IPS-15b (cell line): Measurements from ENCODE around the gene CROCC.
"Not testable (repeated sequence)": the region's sequence is repeated elsewhere in the genome, so short reads cannot be mapped to it uniquely, and the experiment has no call there.

Experiments
- H3K27me3 ChIP-seq: one replicate; pipeline ENCODE4 v1.6.1; 2013; ENCODE audit warnings: low read length; ENCODE audit not compliant: control insufficient read depth, insufficient read depth
- H3K36me3 ChIP-seq: one replicate; pipeline ENCODE4 v1.6.1; 2013; ENCODE audit warnings: low read length; ENCODE audit not compliant: control insufficient read depth, insufficient read depth
- H3K4me1 ChIP-seq: one replicate; pipeline ENCODE4 v1.6.1; 2013; ENCODE audit warnings: mild to moderate bottlenecking, low read length; ENCODE audit not compliant: control insufficient read depth, insufficient read depth
- H3K4me3 ChIP-seq: one replicate; pipeline ENCODE4 v1.5.1; 2013; ENCODE audit warnings: low read depth, low read length
- H3K9ac ChIP-seq: one replicate; pipeline ENCODE4 v1.6.1; 2013; ENCODE audit warnings: low read depth, mild to moderate bottlenecking, low read length
- H3K9me3 ChIP-seq: one replicate; pipeline ENCODE4 v1.6.1; 2013; ENCODE audit warnings: mild to moderate bottlenecking, low read length; ENCODE audit not compliant: control insufficient read depth, insufficient read depth

CROCC gene

DNA sequence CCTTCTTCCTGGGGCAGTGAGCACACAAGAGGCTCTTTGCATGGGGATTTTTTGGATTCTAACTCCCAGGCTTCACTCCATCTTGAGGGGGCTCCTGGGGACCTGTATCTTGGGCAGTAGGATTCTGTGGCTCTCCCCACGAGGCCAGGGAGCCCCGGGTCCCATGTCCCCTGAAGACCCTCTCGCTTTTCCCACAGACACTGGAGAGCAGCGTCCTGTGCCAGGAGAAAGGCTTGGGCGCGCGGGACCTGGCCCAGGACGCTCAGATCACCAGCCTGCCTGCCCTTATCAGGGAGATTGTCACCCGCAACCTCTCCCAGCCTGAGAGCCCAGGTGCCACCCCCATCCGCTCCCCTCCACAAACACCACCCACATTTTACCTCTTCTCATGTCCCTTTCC lies 735 bp downstream of the CROCC start:
- H3K27me3 ChIP-seq: no peaks in the 10 kb centered on the region
- no peaks in the 10 kb centered on the region for H3K9me3 ChIP-seq
- peaks cover 5% of the 10 kb centered on the region for H3K4me1 ChIP-seq
- peak overlapping the region; percentile 66 for H3K4me3 ChIP-seq
- H3K36me3 ChIP-seq: peaks cover 5% of the 10 kb centered on the region
- peak overlapping the region; percentile 54 for H3K9ac ChIP-seq

DNA sequence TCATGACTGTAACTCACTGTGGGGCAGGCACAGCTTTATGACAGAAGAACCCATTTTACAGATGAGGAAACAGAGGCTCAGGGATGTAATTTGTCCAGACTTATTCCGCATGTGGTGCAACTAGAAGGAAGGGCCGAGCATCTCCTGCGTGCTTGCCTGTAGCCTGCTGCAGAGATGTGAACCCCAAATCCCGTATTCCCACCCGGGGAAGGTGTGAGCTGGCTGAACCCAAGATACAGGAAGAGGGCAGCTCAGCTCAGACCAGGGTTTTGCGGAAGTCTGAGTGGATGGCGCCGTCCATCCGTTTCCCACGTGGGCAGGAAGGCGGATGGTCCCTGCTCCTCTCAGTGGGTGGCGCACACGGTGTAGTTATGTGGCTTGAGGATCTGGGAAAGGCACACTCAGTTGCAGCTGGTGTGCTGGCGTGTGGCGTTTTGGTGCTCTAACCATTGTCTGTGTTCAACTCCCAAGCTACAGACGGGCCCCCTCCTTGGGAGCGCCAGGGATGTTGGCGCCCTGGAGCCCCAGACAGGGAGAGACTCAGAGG lies 1.2 kb downstream of the CROCC start:
- Histone ChIP-seq H3K4me3 (peak overlapping the region; percentile 66), H3K9me3 (no peaks in the 10 kb centered on the region), H3K36me3 (peaks cover 5% of the 10 kb centered on the region), H3K4me1 (peaks cover 5% of the 10 kb centered on the region), H3K9ac (no peak overlapping the region), H3K27me3 (no peaks in the 10 kb centered on the region)

DNA sequence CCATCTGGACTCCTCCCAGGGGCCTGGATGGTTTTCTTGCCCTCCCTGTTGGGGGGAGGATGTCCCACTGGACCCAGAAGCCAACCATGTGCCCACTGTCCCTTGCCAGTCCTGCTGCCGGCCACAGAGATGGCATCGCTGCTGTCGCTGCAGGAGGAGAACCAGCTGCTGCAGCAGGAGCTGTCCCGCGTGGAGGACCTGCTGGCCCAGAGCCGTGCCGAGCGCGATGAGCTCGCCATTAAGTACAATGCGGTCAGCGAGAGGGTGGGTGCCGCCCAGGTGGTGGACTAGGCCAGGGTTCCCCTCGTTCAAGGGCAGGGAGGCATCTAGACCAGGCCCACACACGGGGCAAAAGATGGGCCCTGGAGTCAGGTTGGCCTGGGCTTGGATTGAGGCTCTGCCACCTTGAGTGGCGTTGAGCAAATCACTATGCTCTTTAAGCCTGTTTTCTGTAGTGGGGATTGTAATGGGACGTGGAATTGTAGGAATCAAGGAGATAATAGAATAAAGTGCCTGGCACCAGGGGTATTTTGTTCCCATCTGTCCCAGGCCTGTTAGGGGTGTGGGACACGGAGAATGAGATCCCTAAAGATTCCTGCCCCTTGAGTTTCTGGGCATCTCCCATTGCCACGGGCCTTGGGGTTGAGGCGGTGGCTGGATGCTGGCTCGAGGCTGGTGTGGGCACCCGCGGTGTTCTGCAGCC lies 2.6 kb downstream of the CROCC start:
- Histone ChIP-seq H3K9ac (no peak overlapping the region), H3K9me3 (no peaks in the 10 kb centered on the region), H3K36me3 (peaks cover 8% of the 10 kb centered on the region), H3K4me1 (peaks cover 5% of the 10 kb centered on the region), H3K27me3 (no peaks in the 10 kb centered on the region), H3K4me3 (no peak overlapping the region)

DNA sequence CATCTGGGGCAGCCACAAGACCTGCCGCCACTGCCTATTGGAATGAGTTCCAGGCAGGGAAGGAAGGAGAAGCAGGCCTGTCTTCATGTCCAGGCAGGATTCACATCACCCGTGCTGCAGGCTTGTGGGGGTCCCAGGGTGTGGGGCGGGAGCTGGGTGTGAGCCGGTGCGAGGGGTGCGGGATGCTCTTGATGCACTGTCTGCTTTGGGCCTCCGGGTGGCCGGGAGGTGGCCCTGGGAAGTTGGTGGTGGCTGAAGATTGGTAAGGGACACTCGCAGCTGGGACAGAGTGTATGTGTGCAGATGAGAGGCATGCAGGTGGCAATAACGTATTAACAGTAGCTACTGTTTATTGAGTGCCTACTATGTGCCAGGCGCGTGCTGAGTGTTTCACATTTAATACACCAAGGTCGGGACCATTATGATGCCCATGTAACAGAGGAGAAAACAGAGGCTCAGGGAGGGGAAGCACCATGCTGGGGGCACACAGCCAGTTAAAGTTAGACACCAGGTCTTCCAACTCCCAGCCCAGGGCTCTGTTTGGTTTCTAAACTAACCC lies 3.3 kb downstream of the CROCC start:
- peaks cover 5% of the 10 kb centered on the region for H3K4me1 ChIP-seq
- no peaks in the 10 kb centered on the region for H3K9me3 ChIP-seq
- H3K9ac ChIP-seq: no peak overlapping the region
- H3K27me3 ChIP-seq: no peaks in the 10 kb centered on the region
- H3K4me3 ChIP-seq: no peak overlapping the region
- peaks cover 8% of the 10 kb centered on the region for H3K36me3 ChIP-seq

DNA sequence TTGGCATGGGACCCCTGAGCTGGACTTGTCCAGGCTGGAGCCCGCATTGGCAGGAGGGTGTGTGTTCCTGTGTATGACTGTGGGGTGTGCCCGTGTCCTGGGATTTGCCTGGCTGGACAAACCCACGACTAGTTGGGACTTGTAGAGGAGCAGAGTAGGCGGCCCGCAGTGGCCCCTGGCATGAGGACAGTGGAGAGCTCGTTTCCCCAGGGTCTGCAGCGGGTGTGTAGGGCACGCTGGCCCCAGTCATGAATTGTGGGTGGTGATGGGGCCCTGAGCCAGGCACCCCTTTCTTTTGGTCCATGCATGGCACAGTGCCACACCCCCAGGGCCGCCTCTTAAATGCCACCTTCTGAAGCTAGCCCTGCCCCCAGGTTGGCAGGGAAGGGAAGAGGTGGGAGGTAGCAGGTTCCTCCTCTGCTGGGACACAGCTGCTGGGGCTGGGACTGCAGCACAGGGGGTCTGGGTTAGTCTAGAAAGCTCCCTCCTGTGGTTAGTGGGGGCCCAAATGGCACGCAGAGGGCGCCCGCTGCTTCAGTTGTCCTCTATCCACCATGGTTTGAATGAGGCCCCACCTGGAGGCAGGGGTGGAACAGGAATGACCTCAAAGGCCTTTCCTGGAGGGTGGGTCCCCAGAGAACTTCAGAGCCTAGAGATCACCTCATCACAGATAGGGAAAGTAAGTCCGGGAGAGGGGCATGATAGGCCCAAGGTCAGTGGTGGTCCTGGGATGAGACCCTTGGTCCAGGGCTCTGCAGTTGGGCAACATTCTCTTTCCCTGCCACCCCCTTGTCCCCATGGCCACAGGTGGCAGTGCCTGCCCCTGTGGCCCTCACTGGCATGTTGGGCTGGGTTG lies 4.1 kb downstream of the CROCC start:
- Histone ChIP-seq H3K9me3 (no peaks in the 10 kb centered on the region), H3K27me3 (no peaks in the 10 kb centered on the region), H3K4me1 (peaks cover 5% of the 10 kb centered on the region), H3K4me3 (no peak overlapping the region), H3K9ac (no peak overlapping the region), H3K36me3 (peaks cover 8% of the 10 kb centered on the region)

DNA sequence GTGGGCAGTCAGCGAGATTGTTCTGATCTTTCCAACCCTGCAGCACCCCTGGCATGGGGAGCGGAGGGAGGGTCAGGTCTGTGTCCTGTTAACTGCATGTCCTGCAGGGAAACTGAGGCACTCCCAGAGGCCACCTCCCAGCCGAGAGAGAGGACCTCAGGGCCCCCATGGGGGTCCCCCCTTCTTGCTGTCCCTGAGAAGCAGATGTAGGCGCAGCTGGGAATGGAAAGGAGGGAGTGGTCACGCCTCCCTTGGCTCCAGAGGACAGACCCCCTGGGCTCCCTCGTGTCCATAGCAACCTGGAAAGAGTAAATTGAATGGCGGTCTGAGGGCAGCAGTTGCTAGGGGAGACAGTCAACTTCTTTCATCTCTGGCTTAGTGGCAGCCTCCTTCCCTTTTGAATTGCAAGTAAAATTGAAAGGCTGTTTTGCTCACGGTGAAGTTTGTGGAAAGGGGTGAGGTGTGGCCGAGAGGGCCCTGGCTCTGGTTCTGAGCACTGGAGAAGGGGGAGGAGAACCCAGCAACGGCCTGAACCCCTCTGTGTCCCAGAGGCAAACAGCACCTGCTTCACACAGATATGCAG lies 4.9 kb downstream of the CROCC start:
- no peaks in the 10 kb centered on the region for H3K4me1 ChIP-seq
- H3K36me3 ChIP-seq: peaks cover 8% of the 10 kb centered on the region
- no peaks in the 10 kb centered on the region for H3K27me3 ChIP-seq
- no peaks in the 10 kb centered on the region for H3K9me3 ChIP-seq
- H3K4me3 ChIP-seq: no peak overlapping the region
- H3K9ac ChIP-seq: no peak overlapping the region

DNA sequence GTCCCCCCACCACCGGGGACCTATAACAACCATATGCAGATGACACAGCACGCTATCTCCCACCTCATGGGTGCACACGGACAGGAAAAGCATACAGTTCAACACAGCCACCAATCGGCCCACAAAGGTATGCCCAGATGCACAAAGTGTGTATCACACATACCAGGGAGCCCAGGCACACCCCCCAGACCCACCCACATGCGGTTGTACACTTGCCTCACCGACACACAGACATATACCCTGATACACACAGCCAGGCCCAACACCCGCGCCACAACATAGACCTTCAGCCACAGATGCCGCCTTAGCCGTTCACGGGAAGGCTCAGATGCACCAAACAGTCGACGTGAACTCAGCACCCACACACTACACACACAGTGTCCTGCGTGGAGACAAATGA lies 5.5 kb downstream of the CROCC start:
- Histone ChIP-seq H3K36me3 (peaks cover 8% of the 10 kb centered on the region), H3K9ac (no peak overlapping the region), H3K9me3 (no peaks in the 10 kb centered on the region), H3K4me3 (no peak overlapping the region), H3K27me3 (no peaks in the 10 kb centered on the region), H3K4me1 (no peaks in the 10 kb centered on the region)

DNA sequence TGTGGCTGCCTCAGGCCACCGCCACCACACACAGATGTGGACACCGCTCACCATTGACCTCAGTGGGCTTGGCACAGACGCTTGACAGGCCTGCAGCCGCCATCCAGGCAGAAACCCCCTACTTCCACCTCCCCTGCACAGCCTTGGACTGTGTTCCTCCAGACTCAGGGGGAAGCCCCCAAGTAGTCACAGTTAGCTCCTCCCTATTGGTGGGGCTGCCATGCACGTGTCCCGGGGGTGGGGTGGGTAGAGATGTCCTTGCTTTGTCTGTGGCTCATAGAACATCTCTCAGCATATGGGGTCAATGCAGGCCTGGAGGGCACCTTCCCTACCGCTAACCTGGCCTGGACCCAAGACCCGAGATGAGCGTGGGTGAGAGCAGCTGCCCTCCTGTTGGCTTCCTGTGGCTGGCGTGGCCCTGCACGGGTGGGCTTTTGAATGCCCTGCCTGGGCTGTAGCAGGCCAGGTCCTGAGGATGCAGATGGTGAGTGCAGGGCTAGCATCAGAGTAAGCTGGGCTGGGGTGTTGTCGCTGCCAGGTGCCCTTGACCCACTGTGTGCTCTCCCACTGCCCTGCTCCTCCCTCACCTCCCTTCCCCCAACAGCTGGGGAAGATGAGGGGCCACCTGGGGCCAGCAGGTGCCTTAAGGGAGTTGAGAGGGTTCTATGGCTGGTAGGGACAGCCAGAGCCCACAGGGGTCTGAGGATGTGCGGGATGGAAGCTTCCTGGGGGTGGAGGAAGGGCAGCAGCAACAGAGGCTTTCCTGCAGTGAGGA lies 6.2 kb downstream of the CROCC start:
- H3K36me3 ChIP-seq: peaks cover 8% of the 10 kb centered on the region
- H3K9ac ChIP-seq: no peak overlapping the region
- no peaks in the 10 kb centered on the region for H3K27me3 ChIP-seq
- no peaks in the 10 kb centered on the region for H3K4me1 ChIP-seq
- H3K9me3 ChIP-seq: no peaks in the 10 kb centered on the region
- no peak overlapping the region for H3K4me3 ChIP-seq

DNA sequence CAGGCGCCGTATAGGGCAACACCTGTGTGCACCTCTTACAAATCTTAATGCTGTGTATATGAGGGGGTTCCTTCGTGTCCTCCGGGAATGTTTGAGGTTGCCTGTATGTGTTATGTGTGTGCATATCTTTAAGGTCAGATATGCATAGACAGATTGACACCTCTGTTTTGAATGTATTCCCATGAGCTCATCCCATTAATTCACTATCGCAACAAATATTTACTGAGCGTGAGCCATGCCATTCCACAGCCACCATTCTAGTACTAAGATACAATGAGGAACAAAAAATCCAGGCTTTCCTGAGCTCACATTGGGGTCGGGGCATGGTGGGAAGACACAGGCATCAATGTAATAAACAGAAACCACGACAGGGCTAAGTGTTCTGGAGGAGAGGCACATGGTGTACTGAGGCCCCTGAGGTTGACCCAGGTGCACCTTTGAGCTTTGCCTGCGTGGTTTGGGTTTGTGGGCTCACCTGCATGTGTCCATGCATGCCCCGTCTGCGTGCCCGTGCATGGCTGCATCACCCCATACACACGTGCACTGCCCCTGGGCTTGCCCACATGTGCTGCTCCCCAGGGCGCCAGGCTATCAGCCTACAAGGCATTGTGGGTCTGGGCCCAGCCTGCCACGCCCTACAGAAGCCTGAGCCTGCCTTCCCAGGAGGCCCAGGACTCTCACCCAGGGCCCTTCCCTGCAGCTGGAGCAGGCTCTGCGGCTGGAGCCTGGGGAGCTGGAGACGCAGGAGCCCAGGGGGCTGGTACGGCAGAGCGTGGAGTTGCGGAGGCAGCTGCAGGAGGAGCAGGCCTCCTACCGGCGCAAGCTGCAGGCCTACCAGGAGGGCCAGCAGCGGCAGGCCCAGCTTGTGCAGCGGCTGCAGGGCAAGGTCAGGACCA lies 7.7 kb downstream of the CROCC start:
- not testable (repeated sequence) for H3K27me3 ChIP-seq, H3K4me3 ChIP-seq, H3K36me3 ChIP-seq, H3K9ac ChIP-seq, H3K9me3 ChIP-seq, H3K4me1 ChIP-seq

DNA sequence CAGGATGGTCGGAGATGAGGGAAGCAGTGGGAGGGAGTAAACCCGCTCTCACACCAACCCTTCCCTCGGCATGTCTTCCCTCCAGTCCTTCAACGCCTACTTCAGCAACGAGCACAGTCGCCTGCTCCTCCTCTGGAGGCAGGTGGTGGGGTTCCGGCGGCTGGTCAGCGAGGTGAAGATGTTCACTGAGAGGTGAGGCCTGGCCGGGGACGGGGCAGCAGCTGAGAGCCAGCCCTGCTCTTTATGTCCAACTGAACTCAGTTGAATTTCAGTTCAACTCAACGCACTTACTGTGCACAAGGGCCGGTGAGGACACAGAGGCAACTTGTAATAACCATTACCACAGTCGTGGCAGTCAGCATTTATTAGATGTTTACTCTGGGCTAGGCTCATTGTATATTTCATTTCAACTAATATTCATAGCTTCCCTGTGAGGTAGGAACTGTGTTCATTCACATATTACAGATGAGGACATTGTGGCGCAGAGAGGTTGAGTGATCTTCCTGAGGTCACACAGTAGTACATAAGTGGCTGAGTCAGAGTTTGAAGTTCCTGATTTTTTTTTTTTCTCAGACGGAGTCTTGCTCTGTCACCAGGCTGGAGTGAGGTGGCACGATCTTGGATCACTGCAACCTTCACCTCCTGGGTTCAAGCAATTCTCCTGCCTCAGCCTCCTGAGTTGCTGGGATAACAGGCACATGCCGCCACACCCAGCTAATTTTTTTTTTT lies 9.6 kb downstream of the CROCC start:
- H3K4me3 ChIP-seq, H3K9ac ChIP-seq, H3K9me3 ChIP-seq, H3K4me1 ChIP-seq, H3K36me3 ChIP-seq, H3K27me3 ChIP-seq: not testable (repeated sequence)
